Stimulated activated CD8-positive, alpha-beta memory T cell treated with anti-CD3 and anti-CD28 coated beads, Interleukin-12 subunit alpha, Interleukin-12 subunit beta, amount 100 ng/mL, for 24 hours (primary cell): ENCODE measurements around the gene AUH.

Experiments used
- DNase-seq: peaks from one replicate; pipeline ENCODE4 v3.0.0-alpha.2; 2020; ENCODE audit errors: extremely low read depth

Gene AUH

DNA sequence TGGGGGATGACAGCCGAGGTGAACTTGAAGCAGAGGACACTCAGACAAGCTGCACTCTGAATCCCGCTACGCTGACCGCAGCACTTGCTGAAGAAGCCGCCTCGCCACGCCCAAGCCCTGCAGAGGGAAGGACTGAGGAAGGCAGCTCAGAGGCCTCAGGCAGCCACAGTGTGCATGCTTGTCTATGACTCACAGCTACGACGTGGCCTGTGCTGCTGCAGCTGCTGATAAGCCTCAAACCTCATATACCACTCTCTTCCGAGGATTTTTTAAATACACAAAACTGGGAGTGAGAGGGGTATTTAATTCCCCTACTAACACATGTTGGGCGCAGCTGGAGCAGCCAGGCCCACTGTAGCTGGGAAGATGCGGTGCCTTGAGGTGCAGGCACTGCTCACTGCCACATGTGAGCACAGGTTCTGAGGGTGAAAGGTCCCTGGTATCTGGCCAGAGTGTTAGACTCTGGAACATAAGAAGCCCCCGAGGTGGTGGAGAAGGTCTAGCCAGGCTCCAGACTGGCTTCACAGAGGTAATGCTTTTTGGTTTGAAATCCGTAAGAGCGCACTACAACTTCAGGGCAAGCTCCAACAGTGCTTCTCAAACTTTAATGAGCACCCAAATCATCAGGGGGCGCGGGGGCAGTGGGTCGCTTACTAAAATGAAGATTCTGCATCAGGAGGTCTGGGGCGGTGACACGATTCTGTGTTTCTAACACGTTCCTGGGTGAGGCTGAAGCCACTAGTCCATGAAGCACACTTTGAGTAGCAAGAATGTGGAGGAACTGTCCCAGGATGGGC, 196.8 kb downstream of the AUH start:
- peak; percentile 48 for DNase-seq
